ENCODE results near the gene RTP2.

The RTP2 gene

GRCh38 chr3:187661267-187661666, 41.1 kb downstream of the RTP2 start:
- DNase-seq (ENCODE audit: insufficient read length, low spot score) (no peak), FAIRE-seq (peak; percentile 45)
- TF ChIP-seq POLR2A (IDR thresholded peaks at IDR 0.05; ENCODE audit: low read depth, low read length): no peak

- no peak for TF ChIP-seq POLR2A (IDR thresholded peaks at IDR 0.05; ENCODE audit: low read depth, low read length)
- DNase-seq (ENCODE audit: insufficient read length, low spot score): no peak
- no peak for FAIRE-seq
These were observed 51.1 kb downstream of the RTP2 start for GRCh38 chr3:187651282-187651681.

Measured in H54 (cell line).